OCI-LY3 (cell line): Measurements from ENCODE around the gene HES4.
A peak's percentile ranks its signal among the peaks of the same experiment; 100 is the strongest.

Source experiments
- H2AFZ ChIP-seq: fragments of 200-600, 300-600 bp; shearing (Covaris generic); 2 replicates; pipeline ENCODE4 v1.6.0; 2014; ENCODE audit warnings: antibody characterized with exemption, low read depth, low read length
- H3K27ac ChIP-seq: fragments of 200-600, 300-600 bp; sonication (generic); 2 replicates; pipeline ENCODE4 v1.5.1; 2014; ENCODE audit warnings: mild to moderate bottlenecking, low read length, moderate library complexity, mixed read lengths
- H3K27me3 ChIP-seq: fragments of 200-600, 300-600 bp; sonication (generic); 2 replicates; pipeline ENCODE4 v1.6.1; 2014; ENCODE audit warnings: low read depth, low read length, mixed read lengths
- H3K36me3 ChIP-seq: fragments of 200-600, 300-600 bp; sonication (generic); replicated peaks from 2 replicates; pipeline ENCODE3; 2014; ENCODE audit warnings: low read depth, low read length, mixed read lengths
- H3K4me1 ChIP-seq: fragments of 300-600, 200-600 bp; sonication (generic); 2 replicates; pipeline ENCODE4 v1.6.1; 2014; ENCODE audit warnings: low read length, mixed read lengths
- H3K4me2 ChIP-seq: fragments of 200-600, 300-600 bp; sonication (generic); 2 replicates; pipeline ENCODE4 v1.6.1; 2014; ENCODE audit warnings: low read length, mixed read lengths
- H3K4me3 ChIP-seq: fragments of 300-600, 200-600 bp; sonication (generic); 2 replicates; pipeline ENCODE4 v1.5.1; 2014; ENCODE audit warnings: antibody characterized with exemption, mild to moderate bottlenecking, low read length, moderate library complexity
- H3K79me2 ChIP-seq: fragments of 300-600, 200-600 bp; shearing (Covaris generic); 2 replicates; pipeline ENCODE4 v1.6.1; 2014; ENCODE audit warnings: mild to moderate bottlenecking, low read length, mixed read lengths
- H3K9ac ChIP-seq: fragments of 300-600, 200-600 bp; shearing (Covaris generic); 2 replicates; pipeline ENCODE4 v1.6.0; 2014; ENCODE audit warnings: mild to moderate bottlenecking, low read length, moderate library complexity
- H3K9me3 ChIP-seq: fragments of 200-600, 300-600 bp; shearing (Covaris generic); 2 replicates; pipeline ENCODE4 v1.6.1; 2014; ENCODE audit warnings: low read length, mixed read lengths; ENCODE audit not compliant: insufficient read depth
- H4K20me1 ChIP-seq: fragments of 200-600, 300-600 bp; sonication (generic); 2 replicates; pipeline ENCODE4 v1.6.1; 2016; ENCODE audit warnings: low read length, mixed read lengths; ENCODE audit not compliant: insufficient read depth
- CTCF ChIP-seq: fragments of 200-600, 300-600 bp; sonication (generic); IDR thresholded peaks from 2 replicates; pipeline ENCODE4 v1.5.1; 2014; ENCODE audit warnings: antibody characterized with exemption, low read length, low read depth
- EZH2phosphoT487 ChIP-seq: fragments of 200-600 bp; shearing (Covaris generic); IDR thresholded peaks from 2 replicates; pipeline ENCODE4 v1.6.1; 2018; ENCODE audit warnings: antibody characterized with exemption, mixed run types, low read depth

HES4 gene

GRCh38 chr1:965526-966134 lies 34.3 kb downstream of the HES4 start:
- H3K9ac ChIP-seq: no peak overlapping the region
- TF ChIP-seq EZH2phosphoT487 (no peak), CTCF (no peak)
- no peak overlapping the region for H2AFZ ChIP-seq
- H3K4me1 ChIP-seq: peaks cover 7% of the 10 kb centered on the region; the same call in 1 of the 2 replicates
- peak overlapping the region; percentile 83; the same call in 1 of the 2 replicates for H3K4me3 ChIP-seq
- no peaks in the 10 kb centered on the region for H3K9me3 ChIP-seq
- H3K36me3 ChIP-seq: no peaks in the 10 kb centered on the region
- no peaks in the 10 kb centered on the region; the same call in 1 of the 2 replicates for H3K79me2 ChIP-seq
- H3K4me2 ChIP-seq: peak overlapping the region; percentile 80
- H3K27ac ChIP-seq: no peak overlapping the region
- no peaks in the 10 kb centered on the region for H4K20me1 ChIP-seq
- no peaks in the 10 kb centered on the region for H3K27me3 ChIP-seq

DNA sequence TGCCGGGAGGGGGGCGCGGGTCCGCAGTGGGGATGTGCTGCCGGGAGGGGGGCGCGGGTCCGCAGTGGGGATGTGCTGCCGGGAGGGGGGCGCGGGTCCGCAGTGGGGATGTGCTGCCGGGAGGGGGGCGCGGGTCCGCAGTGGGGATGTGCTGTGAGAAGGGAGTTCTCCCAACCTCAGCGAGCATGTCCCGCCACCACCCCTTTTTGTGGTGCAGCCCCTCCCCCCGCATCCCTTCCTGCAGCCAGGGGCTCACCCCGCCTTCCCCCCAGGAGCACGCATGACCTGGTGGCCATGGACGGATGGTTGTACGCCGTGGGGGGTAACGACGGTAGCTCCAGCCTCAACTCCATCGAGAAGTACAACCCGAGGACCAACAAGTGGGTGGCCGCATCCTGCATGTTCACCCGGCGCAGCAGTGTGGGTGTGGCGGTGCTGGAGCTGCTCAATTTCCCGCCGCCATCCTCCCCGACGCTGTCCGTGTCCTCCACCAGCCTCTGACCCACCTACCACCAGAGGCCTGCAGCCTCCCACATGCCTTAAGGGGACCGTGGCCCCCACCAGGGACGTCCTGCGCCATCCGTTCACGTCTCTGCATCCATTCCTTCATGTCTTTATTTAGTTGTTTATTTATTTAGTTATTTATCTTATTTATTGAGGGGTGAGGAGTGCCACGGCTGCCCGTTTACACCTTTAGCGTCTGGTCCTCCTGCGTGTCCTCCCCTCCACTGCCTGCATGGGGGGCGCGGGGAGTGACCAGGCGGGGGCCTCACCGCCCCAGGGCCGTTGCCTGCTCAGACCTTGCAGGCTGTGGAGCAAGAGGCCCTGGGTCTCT lies 35.0 kb downstream of the HES4 start:
- TF ChIP-seq CTCF: no peak
- no peak for TF ChIP-seq EZH2phosphoT487
- no peaks in the 10 kb centered on the region; the same call in 1 of the 2 replicates for H3K79me2 ChIP-seq
- no peaks in the 10 kb centered on the region for H3K27me3 ChIP-seq
- no peak overlapping the region for H3K9ac ChIP-seq
- no peak overlapping the region for H2AFZ ChIP-seq
- no peaks in the 10 kb centered on the region for H3K9me3 ChIP-seq
- no peak overlapping the region for H3K27ac ChIP-seq
- no peak overlapping the region for H3K4me2 ChIP-seq
- no peaks in the 10 kb centered on the region for H4K20me1 ChIP-seq
- peaks cover 9% of the 10 kb centered on the region; the same call in 1 of the 2 replicates for H3K4me1 ChIP-seq
- no peaks in the 10 kb centered on the region for H3K36me3 ChIP-seq
- no peak overlapping the region for H3K4me3 ChIP-seq

GRCh38 chr1:963746-964525 lies 36.0 kb downstream of the HES4 start:
- Histone ChIP-seq H3K4me3 (no peak overlapping the region), H3K9ac (no peak overlapping the region), H3K9me3 (no peaks in the 10 kb centered on the region), H3K4me1 (peaks cover 12% of the 10 kb centered on the region; the same call in 1 of the 2 replicates), H3K4me2 (no peak overlapping the region), H4K20me1 (no peaks in the 10 kb centered on the region), H2AFZ (no peak overlapping the region), H3K27me3 (no peaks in the 10 kb centered on the region), H3K36me3 (no peaks in the 10 kb centered on the region), H3K27ac (no peak overlapping the region), H3K79me2 (peaks cover 2% of the 10 kb centered on the region)
- no peak for TF ChIP-seq CTCF
- TF ChIP-seq EZH2phosphoT487: no peak

- Histone ChIP-seq H2AFZ (no peak overlapping the region), H3K79me2 (peaks cover 8% of the 10 kb centered on the region), H3K4me3 (no peak overlapping the region), H3K27ac (no peak overlapping the region), H3K36me3 (no peaks in the 10 kb centered on the region), H3K4me2 (no peak overlapping the region), H3K9me3 (no peaks in the 10 kb centered on the region), H4K20me1 (no peaks in the 10 kb centered on the region), H3K4me1 (peaks cover 12% of the 10 kb centered on the region; the same call in 1 of the 2 replicates), H3K9ac (no peak overlapping the region), H3K27me3 (no peaks in the 10 kb centered on the region)
- TF ChIP-seq CTCF (no peak), EZH2phosphoT487 (no peak)
These were observed 36.6 kb downstream of the HES4 start for GRCh38 chr1:963301-963651.
